ENCODE data around the gene OR2AT4. TPM values are rescaled to one million over a fixed set of nuclear protein-coding genes. Genes with fewer than 3 reads are reported as not detected.

OR2AT4 gene
- total and polyA plus RNA-seq, 2 of the 8 experiments (the other 6 are each of a cell fraction or from before 2014, with no cell fraction given), result not detected

DNA sequence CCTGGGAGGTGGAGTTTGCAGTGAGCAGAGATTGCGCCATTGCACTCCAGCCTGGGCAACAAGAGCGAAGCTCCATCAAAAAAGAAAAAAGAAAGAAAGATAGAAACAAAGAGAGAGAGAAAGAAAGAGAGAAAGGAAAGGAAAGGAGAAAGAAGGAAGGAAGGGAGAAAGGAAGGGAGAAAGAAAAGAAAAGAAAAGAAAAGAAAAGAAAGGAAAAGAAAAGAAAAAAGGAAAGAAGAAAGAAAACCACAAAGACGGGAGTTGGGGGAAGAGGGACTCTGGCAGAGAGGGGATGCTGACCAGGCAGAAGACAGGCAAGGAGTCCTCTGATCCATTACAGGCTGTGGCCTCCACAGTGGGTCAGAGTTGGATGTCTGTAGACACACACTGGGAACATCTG lies 35.4 kb upstream of the OR2AT4 start:
- H2BK15ac ChIP-seq (ENCODE audit: low read length), result no peak overlapping the region
- H3K36me3 ChIP-seq (ENCODE audit: control insufficient read depth in 2 of 4, insufficient read depth in 4 of 4, low read length in 3 of 4), result no peaks in the 10 kb centered on the region
- H3K4me2 ChIP-seq (ENCODE audit: insufficient read depth in 1 of 2, low read depth in 2 of 2, low read length in 2 of 2), result no peak overlapping the region
- DNase-seq (ENCODE audit: low read depth in 1 of 2, low spot score in 2 of 2), result no peak
- H3K79me2 ChIP-seq (ENCODE audit: control insufficient read depth in 1 of 2, insufficient read depth in 2 of 2, low read length in 2 of 2), result no peaks in the 10 kb centered on the region
- 90% methylated on average over 3 of the region's 3 CpGs; no CpG with 5 or more reads in 1 of the 2 experiments for whole genome bisulfite sequencing, 2 experiments (ENCODE audit: extremely low coverage in 1 of 2, insufficient coverage in 1 of 2, insufficient read length in 1 of 2, insufficient replicate concordance in 2 of 2, low coverage in 1 of 2, low lambda C conversion rate in 2 of 2, missing lambda C conversion rate in 1 of 2)
- no peaks in the 10 kb centered on the region for H3K79me1 ChIP-seq (ENCODE audit: low read depth, low read length)
- H3K9me3 ChIP-seq (ENCODE audit: insufficient read depth in 2 of 2, low read depth in 1 of 2, low read length in 1 of 2), result peaks cover 5 to 6% of the 10 kb centered on the region in 2 experiments; a peak in 1 of 4 replicates
- no peaks in the 10 kb centered on the region for H4K20me1 ChIP-seq (replicated peaks in 1 of 2; ENCODE audit: control insufficient read depth in 1 of 2, insufficient read depth in 2 of 2, low read length in 2 of 2)
- H3K23ac ChIP-seq (ENCODE audit: insufficient read length), result no peak overlapping the region
- H4K8ac ChIP-seq (ENCODE audit: extremely low read depth, insufficient read depth, low read length), result no peak overlapping the region
- no peak overlapping the region for H3K4me3 ChIP-seq (ENCODE audit: extremely low read depth in 1 of 4, insufficient read depth in 2 of 4, low read depth in 3 of 4, low read length in 4 of 4)
- H3K56ac ChIP-seq (replicated peaks; ENCODE audit: insufficient read length, low read depth, low read length), result no peak overlapping the region
- ChIA-PET CTCF (ENCODE audit: partially characterized antibody) (interaction anchor here (1.2 to 29.8 kb wide), 4 partner anchors 10 to 104 kb away, joined by 3 to 952 read pairs (median 56); partner anchors contain the start of gene TPBGL), POLR2A (ENCODE audit: partially characterized antibody) (no interaction called here)
- H4K91ac ChIP-seq (replicated peaks; ENCODE audit: insufficient read length, low read length), result no peak overlapping the region
- TF ChIP-seq HDAC6 (IDR thresholded peaks at IDR 0.05; ENCODE audit: low read depth, low read length), result no peak
- no peak for TF ChIP-seq PHF8 (conservative IDR thresholded peaks at IDR 0.05; ENCODE audit: low read depth, low read length)
- TF ChIP-seq HDAC2 (IDR thresholded peaks at IDR 0.05; ENCODE audit: borderline replicate concordance in 1 of 2, low read depth in 2 of 2, low read length in 2 of 2), result no peak
- no peak for TF ChIP-seq SRF (IDR thresholded peaks at IDR 0.05; ENCODE audit: low read depth, low read length)
- no peak for TF ChIP-seq BCL11A (IDR thresholded peaks at IDR 0.05; ENCODE audit: low read depth in 2 of 2, low read length in 2 of 2)
- no peak for TF ChIP-seq TAF7 (optimal IDR thresholded peaks at IDR 0.05; ENCODE audit: borderline replicate concordance, low read depth, low read length)
- no peak for TF ChIP-seq RXRA (IDR thresholded peaks at IDR 0.05; ENCODE audit: insufficient read depth, low read depth, low read length)
- TF ChIP-seq JUND (IDR thresholded peaks at IDR 0.05; ENCODE audit: low read length), result no peak
- no peak for TF ChIP-seq SIRT6 (IDR thresholded peaks at IDR 0.05; ENCODE audit: low read length)
- no peak overlapping the region for H4K5ac ChIP-seq (ENCODE audit: insufficient read length, low read depth, low read length)
- H3K27me3 ChIP-seq (replicated peaks in 1 of 4; ENCODE audit: control insufficient read depth in 3 of 4, extremely low read depth in 1 of 4, insufficient read depth in 3 of 4, low read length in 3 of 4), result no peaks in the 10 kb centered on the region
- FAIRE-seq, result no peak
- no peak overlapping the region for H2BK20ac ChIP-seq (ENCODE audit: low read length)
- H2BK12ac ChIP-seq (ENCODE audit: low read depth, low read length), result no peak overlapping the region
- H2BK120ac ChIP-seq (replicated peaks; ENCODE audit: low read depth, low read length), result no peak overlapping the region
- H3K23me2 ChIP-seq (ENCODE audit: low read depth, low read length), result no peaks in the 10 kb centered on the region
- H3K4ac ChIP-seq (replicated peaks; ENCODE audit: insufficient read length, low read depth, low read length), result no peak overlapping the region
- no peak overlapping the region for H3K18ac ChIP-seq (ENCODE audit: extremely low read depth, low read length)
- H2AFZ ChIP-seq (ENCODE audit: low read length), result no peak overlapping the region
- H3K4me1 ChIP-seq (replicated peaks in 1 of 4; ENCODE audit: control insufficient read depth in 3 of 4, insufficient read depth in 4 of 4, low read length in 3 of 4), result peaks cover 0 to 5% (median 0%) of the 10 kb centered on the region in 4 experiments; a peak in 1 of 7 replicates
- no peak overlapping the region for H3K9ac ChIP-seq (replicated peaks in 1 of 4; ENCODE audit: extremely low read depth in 1 of 4, low read depth in 3 of 4, low read length in 3 of 4)
- H2AK5ac ChIP-seq (ENCODE audit: low read depth, low read length), result no peak overlapping the region
- no peak overlapping the region for H2BK5ac ChIP-seq (ENCODE audit: low read depth, low read length)
- no peak overlapping the region for H3K14ac ChIP-seq (ENCODE audit: insufficient read length)
- no peak overlapping the region for H3K27ac ChIP-seq (ENCODE audit: low read depth, low read length)
